Parathyroid adenoma (tissue), 2 donors: ENCODE measurements around the gene MDM4.

Experiments
- H2AFZ ChIP-seq: fragments of 300-600 bp; sonication (generic); one replicate; pipeline ENCODE4 v1.7.0; 2017; ENCODE audit warnings: antibody characterized with exemption, mild to moderate bottlenecking
- H3K27ac ChIP-seq: fragments of 300-600 bp; sonication (generic); one replicate; pipeline ENCODE4 v1.7.0; 2017
- H3K27me3 ChIP-seq: fragments of 300-600 bp; sonication (generic); one replicate; pipeline ENCODE4 v1.7.0; 2017; ENCODE audit warnings: low read length; ENCODE audit not compliant: control insufficient read depth, insufficient read depth
- H3K36me3 ChIP-seq: fragments of 300-600 bp; sonication (generic); one replicate; pipeline ENCODE4 v1.7.0; 2017; ENCODE audit warnings: low read length; ENCODE audit not compliant: control insufficient read depth, insufficient read depth
- H3K4me1 ChIP-seq: fragments of 300-600 bp; sonication (generic); one replicate; pipeline ENCODE4 v1.7.0; 2017; ENCODE audit warnings: control low read depth
- H3K4me2 ChIP-seq: fragments of 300-600 bp; sonication (generic); one replicate; pipeline ENCODE4 v1.7.0; 2017; ENCODE audit warnings: low read length
- H3K4me3 ChIP-seq: fragments of 300-600 bp; sonication (generic); one replicate; pipeline ENCODE4 v1.7.0; 2017; ENCODE audit warnings: low read depth, low read length
- H3K79me2 ChIP-seq: fragments of 300-600 bp; sonication (generic); one replicate; pipeline ENCODE4 v1.7.0; 2017; ENCODE audit warnings: control low read depth
- H3K9ac ChIP-seq: fragments of 300-600 bp; sonication (generic); one replicate; pipeline ENCODE4 v1.7.0; 2017; ENCODE audit warnings: mild to moderate bottlenecking
- H3K9me3 ChIP-seq: fragments of 300-600 bp; sonication (generic); one replicate; pipeline ENCODE4 v1.7.0; 2017; ENCODE audit warnings: low read length; ENCODE audit not compliant: control insufficient read depth
- CTCF ChIP-seq: fragments of 300-600 bp; sonication (generic); IDR thresholded peaks from one replicate; pipeline ENCODE4 v1.7.0; 2017; ENCODE audit warnings: antibody characterized with exemption, mild to moderate bottlenecking
- donor health status: primary hyperparathyroidism.

Gene MDM4

GRCh38 chr1:204494281-204495077 is 21.7 kb upstream of the MDM4 start, which contains the start of gene PIK3C2B:
TSS of gene PIK3C2B (minus strand) at chr1:204494805. CDS start at chr1:204469802, 25,003 bp downstream.
- peak within 1 kb of the TSS; percentile 96 for H2AFZ ChIP-seq
- H3K9me3 ChIP-seq = no peaks in the 10 kb centered on the region
- H3K79me2 ChIP-seq = peaks cover 11% of the 10 kb centered on the region
- peak within 1 kb of the TSS; percentile 20 for H3K9ac ChIP-seq
- peak within 1 kb of the TSS; percentile 87 for H3K4me2 ChIP-seq
- H3K4me1 ChIP-seq = no peaks in the 10 kb centered on the region
- peak within 1 kb of the TSS; percentile 64 for H3K4me3 ChIP-seq
- TF ChIP-seq CTCF = peak; percentile 39
- peak within 1 kb of the TSS; percentile 86 for H3K27ac ChIP-seq
- no peaks in the 10 kb centered on the region for H3K27me3 ChIP-seq
- no peaks in the 10 kb centered on the region for H3K36me3 ChIP-seq

- Histone ChIP-seq H3K27me3 (no peaks in the 10 kb centered on the region), H3K4me2 (peak overlapping the region; percentile 87), H3K27ac (peak overlapping the region; percentile 86), H3K79me2 (peaks cover 11% of the 10 kb centered on the region), H3K4me1 (no peaks in the 10 kb centered on the region), H3K4me3 (peak overlapping the region; percentile 64), H3K9me3 (no peaks in the 10 kb centered on the region), H3K9ac (no peak overlapping the region), H2AFZ (peak overlapping the region; percentile 96), H3K36me3 (no peaks in the 10 kb centered on the region)
- TF ChIP-seq CTCF = no peak
Measured at GRCh38 chr1:204495078-204495753, 21.0 kb upstream of the MDM4 start.

GRCh38 chr1:204495777-204496176 is 20.4 kb upstream of the MDM4 start:
- Histone ChIP-seq H3K4me3 (no peak overlapping the region), H2AFZ (no peak overlapping the region), H3K9me3 (no peaks in the 10 kb centered on the region), H3K27ac (no peak overlapping the region), H3K4me1 (no peaks in the 10 kb centered on the region), H3K36me3 (no peaks in the 10 kb centered on the region), H3K9ac (no peak overlapping the region), H3K27me3 (no peaks in the 10 kb centered on the region), H3K79me2 (peaks cover 9% of the 10 kb centered on the region), H3K4me2 (peak overlapping the region; percentile 87)
- no peak for TF ChIP-seq CTCF

- Histone ChIP-seq H3K4me1 (no peaks in the 10 kb centered on the region), H3K4me2 (no peak overlapping the region), H3K79me2 (no peaks in the 10 kb centered on the region), H2AFZ (no peak overlapping the region), H3K9ac (no peak overlapping the region), H3K27me3 (no peaks in the 10 kb centered on the region), H3K27ac (no peak overlapping the region), H3K4me3 (no peak overlapping the region), H3K36me3 (no peaks in the 10 kb centered on the region), H3K9me3 (no peaks in the 10 kb centered on the region)
- no peak for TF ChIP-seq CTCF
Measured at GRCh38 chr1:204498981-204499380, 17.2 kb upstream of the MDM4 start.
